Measurements from ENCODE around the gene RIN1.
A peak's percentile ranks its signal among the peaks of the same experiment; 100 is the strongest.

RIN1 gene

DNA sequence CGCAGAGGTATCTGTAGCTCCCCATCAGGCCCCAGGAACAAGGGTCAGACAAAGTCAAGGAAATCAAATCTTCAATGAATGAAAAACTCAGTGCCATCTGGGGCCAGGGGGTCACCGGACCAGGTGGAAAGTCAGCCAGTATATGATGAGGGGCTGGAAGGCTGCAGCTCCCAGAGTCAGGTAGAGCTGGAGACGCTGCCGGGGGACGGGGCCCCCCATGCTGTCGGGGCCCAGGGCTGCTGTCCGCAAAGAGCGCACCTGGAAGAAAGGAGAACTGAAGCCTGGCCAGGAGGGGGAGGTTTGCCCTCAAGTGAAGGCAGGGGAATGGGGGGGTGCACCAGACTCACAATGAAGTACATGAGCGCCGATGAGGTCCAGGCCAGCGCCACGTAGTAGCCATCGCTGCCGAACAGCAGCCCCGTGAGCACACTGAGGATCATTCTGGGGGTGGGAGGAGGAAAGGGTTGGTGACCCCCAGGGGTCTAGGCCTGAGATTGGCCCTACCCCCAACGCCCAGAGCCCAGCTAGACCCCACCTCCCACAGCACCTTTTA is 51.6 kb downstream of the RIN1 start:
- H3K9ac ChIP-seq (ENCODE audit: low read depth, low read length, poor library complexity, severe bottlenecking) = no peak overlapping the region
- no peaks in the 10 kb centered on the region for H3K9me2 ChIP-seq (replicated peaks; ENCODE audit: low read depth, low read length)
- no peaks in the 10 kb centered on the region for H3F3A ChIP-seq (ENCODE audit: low read depth)
- H3K9me3 ChIP-seq (ENCODE audit: insufficient read depth, low read depth, low read length) = no peaks in the 10 kb centered on the region
- no peak overlapping the region for H3K4me2 ChIP-seq (ENCODE audit: low read depth, low read length, poor library complexity, severe bottlenecking)
- no peak overlapping the region for H2AFZ ChIP-seq (ENCODE audit: low read length)
- peaks cover 19% of the 10 kb centered on the region for H3K4me1 ChIP-seq (ENCODE audit: insufficient read depth, low read length, poor library complexity, severe bottlenecking)
- H4K20me1 ChIP-seq (ENCODE audit: insufficient read depth, low read length, poor library complexity, severe bottlenecking) = no peaks in the 10 kb centered on the region
- no peak overlapping the region for H3K4me3 ChIP-seq (ENCODE audit: low read length, poor library complexity, severe bottlenecking)
- H3K36me3 ChIP-seq (ENCODE audit: insufficient read depth, low read length) = no peaks in the 10 kb centered on the region
- peaks cover 14% of the 10 kb centered on the region for H3K79me2 ChIP-seq (ENCODE audit: insufficient read depth, low read length)
- no peaks in the 10 kb centered on the region for H3K27me3 ChIP-seq (ENCODE audit: insufficient read depth, low read length, poor library complexity, severe bottlenecking)
- TF ChIP-seq, protein P1, sequence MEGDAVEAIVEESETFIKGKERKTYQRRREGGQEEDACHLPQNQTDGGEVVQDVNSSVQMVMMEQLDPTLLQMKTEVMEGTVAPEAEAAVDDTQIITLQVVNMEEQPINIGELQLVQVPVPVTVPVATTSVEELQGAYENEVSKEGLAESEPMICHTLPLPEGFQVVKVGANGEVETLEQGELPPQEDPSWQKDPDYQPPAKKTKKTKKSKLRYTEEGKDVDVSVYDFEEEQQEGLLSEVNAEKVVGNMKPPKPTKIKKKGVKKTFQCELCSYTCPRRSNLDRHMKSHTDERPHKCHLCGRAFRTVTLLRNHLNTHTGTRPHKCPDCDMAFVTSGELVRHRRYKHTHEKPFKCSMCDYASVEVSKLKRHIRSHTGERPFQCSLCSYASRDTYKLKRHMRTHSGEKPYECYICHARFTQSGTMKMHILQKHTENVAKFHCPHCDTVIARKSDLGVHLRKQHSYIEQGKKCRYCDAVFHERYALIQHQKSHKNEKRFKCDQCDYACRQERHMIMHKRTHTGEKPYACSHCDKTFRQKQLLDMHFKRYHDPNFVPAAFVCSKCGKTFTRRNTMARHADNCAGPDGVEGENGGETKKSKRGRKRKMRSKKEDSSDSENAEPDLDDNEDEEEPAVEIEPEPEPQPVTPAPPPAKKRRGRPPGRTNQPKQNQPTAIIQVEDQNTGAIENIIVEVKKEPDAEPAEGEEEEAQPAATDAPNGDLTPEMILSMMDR (conservative IDR thresholded peaks at IDR 0.05; ENCODE audit: low read length) = no peak
- no peak for TF ChIP-seq EZH2phosphoT487 (IDR thresholded peaks at IDR 0.05; ENCODE audit: borderline replicate concordance)

DNA sequence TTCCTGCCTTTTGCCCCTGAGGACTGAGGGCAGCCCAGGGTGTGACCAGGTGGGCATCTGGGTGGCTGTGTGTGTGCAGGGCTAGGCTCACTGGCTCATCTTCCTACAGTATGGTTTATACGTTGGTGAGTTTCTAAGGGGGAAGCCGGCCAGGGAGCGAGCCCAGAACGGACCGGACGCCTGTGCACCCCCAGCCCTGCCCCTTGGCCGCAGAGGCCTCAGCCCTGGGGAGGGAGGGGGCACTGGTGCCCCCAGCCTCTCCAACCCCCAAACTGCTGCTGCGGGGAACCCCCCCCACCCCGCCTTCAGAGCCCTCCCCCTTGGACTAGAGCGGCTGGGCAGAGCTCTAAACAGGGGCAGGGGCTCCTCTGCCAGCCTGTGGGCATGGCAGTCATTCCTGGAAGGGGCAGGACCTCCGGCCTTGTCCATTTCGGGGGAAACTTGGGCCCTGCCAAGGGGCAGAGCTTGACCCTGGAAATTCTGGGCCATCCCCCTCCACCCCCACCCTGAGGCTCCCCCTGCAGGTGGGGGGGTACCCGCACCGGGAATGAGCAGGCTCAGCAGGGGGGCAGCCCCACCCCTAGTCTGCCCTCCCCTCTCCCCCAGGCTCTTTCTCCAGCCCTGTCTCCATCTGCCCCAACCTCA is 52.7 kb downstream of the RIN1 start:
- Histone ChIP-seq H3K4me3 (ENCODE audit: low read length, poor library complexity, severe bottlenecking) (no peak overlapping the region), H3K4me1 (ENCODE audit: insufficient read depth, low read length, poor library complexity, severe bottlenecking) (peaks cover 16% of the 10 kb centered on the region), H3F3A (ENCODE audit: low read depth) (no peaks in the 10 kb centered on the region), H3K9ac (ENCODE audit: low read depth, low read length, poor library complexity, severe bottlenecking) (no peak overlapping the region), H3K79me2 (ENCODE audit: insufficient read depth, low read length) (peaks cover 14% of the 10 kb centered on the region), H4K20me1 (ENCODE audit: insufficient read depth, low read length, poor library complexity, severe bottlenecking) (peaks cover 3% of the 10 kb centered on the region), H3K4me2 (ENCODE audit: low read depth, low read length, poor library complexity, severe bottlenecking) (no peak overlapping the region), H3K9me3 (ENCODE audit: insufficient read depth, low read depth, low read length) (no peaks in the 10 kb centered on the region), H3K36me3 (ENCODE audit: insufficient read depth, low read length) (no peaks in the 10 kb centered on the region), H3K9me2 (replicated peaks; ENCODE audit: low read depth, low read length) (no peaks in the 10 kb centered on the region), H2AFZ (ENCODE audit: low read length) (no peak overlapping the region), H3K27me3 (ENCODE audit: insufficient read depth, low read length, poor library complexity, severe bottlenecking) (no peaks in the 10 kb centered on the region)
- TF ChIP-seq, protein P1 (conservative IDR thresholded peaks at IDR 0.05; ENCODE audit: low read length) = no peak
- no peak for TF ChIP-seq EZH2phosphoT487 (IDR thresholded peaks at IDR 0.05; ENCODE audit: borderline replicate concordance)

DNA sequence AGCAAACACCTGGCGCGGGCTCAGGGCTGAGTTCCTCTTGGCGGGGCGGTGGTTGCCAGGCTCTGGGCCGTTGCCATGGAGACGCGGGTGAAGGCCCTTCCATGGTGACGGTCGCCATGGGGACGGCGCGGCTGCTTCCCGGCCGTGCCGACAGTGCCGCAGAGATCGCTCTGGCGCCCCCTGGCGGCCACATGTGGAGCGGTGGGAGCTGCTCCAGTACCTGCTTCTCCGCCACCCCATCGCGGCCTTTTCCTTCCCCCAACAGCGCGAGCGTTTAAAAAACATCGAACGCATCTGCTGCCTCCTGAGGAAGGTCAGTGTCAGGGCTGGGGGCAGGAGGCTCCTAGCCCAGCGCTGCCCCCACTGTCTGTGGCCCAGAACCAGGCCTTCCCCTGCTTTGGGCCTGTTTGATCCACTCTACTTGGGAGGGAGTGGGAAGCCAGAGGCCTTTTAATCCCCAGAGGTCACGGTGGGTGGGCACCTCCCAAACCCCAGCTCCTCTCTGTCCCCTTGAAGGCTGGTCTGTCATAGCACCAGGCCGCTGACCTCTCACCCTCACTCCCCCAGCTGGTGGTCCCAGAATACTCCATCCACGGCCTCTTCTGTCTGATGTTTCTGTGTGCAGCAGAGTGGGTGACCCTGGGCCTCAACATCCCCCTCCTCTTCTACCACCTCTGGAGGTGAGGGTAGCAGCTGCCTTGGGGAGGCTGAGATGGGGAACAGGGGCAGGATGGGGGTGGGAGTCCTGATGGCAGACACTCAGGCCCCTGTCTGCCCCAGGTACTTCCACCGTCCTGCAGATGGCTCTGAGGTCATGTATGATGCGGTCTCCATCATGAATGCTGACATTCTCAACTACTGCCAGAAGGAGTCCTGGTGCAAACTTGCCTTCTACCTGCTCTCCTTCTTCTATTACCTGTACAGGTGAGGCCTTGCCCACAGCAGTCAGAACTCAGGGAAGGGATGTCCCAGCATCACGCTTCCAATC is 53.5 kb downstream of the RIN1 start:
- Histone ChIP-seq H3K36me3 (ENCODE audit: insufficient read depth, low read length) (no peaks in the 10 kb centered on the region), H3K4me2 (ENCODE audit: low read depth, low read length, poor library complexity, severe bottlenecking) (peak overlapping the region; percentile 25), H3K27me3 (ENCODE audit: insufficient read depth, low read length, poor library complexity, severe bottlenecking) (no peaks in the 10 kb centered on the region), H3K4me3 (ENCODE audit: low read length, poor library complexity, severe bottlenecking) (no peak overlapping the region), H3K9me3 (ENCODE audit: insufficient read depth, low read depth, low read length) (no peaks in the 10 kb centered on the region), H3K9me2 (replicated peaks; ENCODE audit: low read depth, low read length) (no peaks in the 10 kb centered on the region), H3K4me1 (ENCODE audit: insufficient read depth, low read length, poor library complexity, severe bottlenecking) (peaks cover 9% of the 10 kb centered on the region), H3K79me2 (ENCODE audit: insufficient read depth, low read length) (peaks cover 5% of the 10 kb centered on the region; the same call in 1 of the 2 replicates), H3F3A (ENCODE audit: low read depth) (no peaks in the 10 kb centered on the region), H4K20me1 (ENCODE audit: insufficient read depth, low read length, poor library complexity, severe bottlenecking) (peaks cover 3% of the 10 kb centered on the region), H2AFZ (ENCODE audit: low read length) (no peak overlapping the region), H3K9ac (ENCODE audit: low read depth, low read length, poor library complexity, severe bottlenecking) (no peak overlapping the region)
- no peak for TF ChIP-seq EZH2phosphoT487 (IDR thresholded peaks at IDR 0.05; ENCODE audit: borderline replicate concordance)
- TF ChIP-seq, protein P1 (conservative IDR thresholded peaks at IDR 0.05; ENCODE audit: low read length) = peak; percentile 76

Data from Loucy (cell line).